Measurements from ENCODE around the gene FLT4. TPM values are rescaled to one million over a fixed set of nuclear protein-coding genes. Genes with fewer than 3 reads are reported as not detected.

FLT4 gene
- polyA plus RNA-seq, 1 donor from 2014 or later, result 0.04 TPM

DNA sequence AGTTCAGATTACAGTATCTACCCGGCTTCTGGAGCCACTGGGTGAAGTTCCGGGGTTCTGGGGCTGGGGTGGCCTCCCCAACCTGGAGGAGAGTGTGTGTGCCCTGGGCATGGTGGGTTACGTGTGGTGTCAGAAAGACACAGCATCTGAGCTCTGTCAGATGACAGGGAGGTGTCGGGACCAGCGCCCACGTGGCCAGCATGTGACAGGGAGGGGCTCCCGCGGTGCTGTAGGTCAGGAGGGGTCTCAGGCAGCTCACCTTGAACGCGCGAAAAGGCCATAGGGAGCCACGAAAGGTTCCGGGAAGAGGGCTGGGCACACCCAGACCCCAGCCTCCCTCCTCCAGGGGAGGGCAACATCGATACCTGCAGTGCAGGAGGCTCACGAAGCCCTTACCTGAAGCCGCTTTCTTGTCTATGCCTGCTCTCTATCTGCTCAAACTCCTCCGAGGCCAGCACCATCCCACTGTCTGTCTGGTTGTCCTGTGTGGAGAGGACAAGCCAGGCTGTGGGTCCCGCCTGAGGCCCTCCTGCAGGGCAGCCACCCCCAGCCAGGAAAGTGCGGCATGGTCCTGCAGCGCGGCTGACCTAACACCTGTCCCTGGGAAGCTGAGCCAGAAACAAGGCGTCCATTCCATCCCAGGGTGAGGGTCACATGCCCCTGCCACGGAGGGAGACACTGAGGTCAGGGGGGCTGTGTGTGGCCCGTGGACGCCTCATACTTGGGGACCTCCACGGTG is 40.7 kb downstream of the FLT4 start:
- H3F3A ChIP-seq (ENCODE audit: insufficient read depth, low read length, poor library complexity, severe bottlenecking), result no peaks in the 10 kb centered on the region
- no peak overlapping the region for H3K4me2 ChIP-seq (ENCODE audit: low read length)
- H3K4me3 ChIP-seq (ENCODE audit: low read length), result no peak overlapping the region
- TF ChIP-seq CTCF (IDR thresholded peaks at IDR 0.05; ENCODE audit: poor library complexity, severe bottlenecking) (no peak), SMC3 (conservative IDR thresholded peaks at IDR 0.05; ENCODE audit: poor library complexity) (no peak), REST (IDR thresholded peaks at IDR 0.05; ENCODE audit: borderline replicate concordance) (no peak), EP300 (conservative IDR thresholded peaks at IDR 0.05; ENCODE audit: poor library complexity, severe bottlenecking) (no peak), RAD21 (conservative IDR thresholded peaks at IDR 0.05) (no peak), TAF1 (IDR thresholded peaks at IDR 0.05; ENCODE audit: low read depth) (no peak), EZH2 (IDR thresholded peaks at IDR 0.05; ENCODE audit: borderline replicate concordance, insufficient read depth, low read length, poor library complexity, severe bottlenecking) (no peak), POLR2AphosphoS5 (IDR thresholded peaks at IDR 0.05) (no peak), MXI1 (conservative IDR thresholded peaks at IDR 0.05; ENCODE audit: poor library complexity, severe bottlenecking) (no peak)
- no peaks in the 10 kb centered on the region for H3K79me2 ChIP-seq (replicated peaks; ENCODE audit: insufficient read depth, low read length)
- no peak overlapping the region for H2AFZ ChIP-seq (ENCODE audit: low read depth, low read length)
- no peaks in the 10 kb centered on the region for H3K9me2 ChIP-seq (ENCODE audit: insufficient read depth, low read length)
- no peaks in the 10 kb centered on the region for H3K27me3 ChIP-seq (ENCODE audit: insufficient read depth, low read depth, low read length)
- no peaks in the 10 kb centered on the region for H3K9me3 ChIP-seq (ENCODE audit: low read length)
- no peak overlapping the region for H3K9ac ChIP-seq (ENCODE audit: low read length)
- no peaks in the 10 kb centered on the region for H4K20me1 ChIP-seq (ENCODE audit: insufficient read depth)
- H3K27ac ChIP-seq (ENCODE audit: low read length), result no peak overlapping the region
- H3K36me3 ChIP-seq (ENCODE audit: insufficient read depth, low read length), result no peaks in the 10 kb centered on the region

- Histone ChIP-seq H4K20me1 (ENCODE audit: insufficient read depth) (no peaks in the 10 kb centered on the region), H3K9me3 (ENCODE audit: low read length) (no peaks in the 10 kb centered on the region), H3F3A (ENCODE audit: insufficient read depth, low read length, poor library complexity, severe bottlenecking) (no peaks in the 10 kb centered on the region), H3K4me3 (ENCODE audit: low read length) (no peak overlapping the region), H3K27ac (ENCODE audit: low read length) (no peak overlapping the region), H3K4me2 (ENCODE audit: low read length) (no peak overlapping the region), H3K27me3 (ENCODE audit: insufficient read depth, low read depth, low read length) (no peaks in the 10 kb centered on the region), H2AFZ (ENCODE audit: low read depth, low read length) (no peak overlapping the region), H3K9me2 (ENCODE audit: insufficient read depth, low read length) (no peaks in the 10 kb centered on the region), H3K36me3 (ENCODE audit: insufficient read depth, low read length) (no peaks in the 10 kb centered on the region), H3K79me2 (replicated peaks; ENCODE audit: insufficient read depth, low read length) (no peaks in the 10 kb centered on the region), H3K9ac (ENCODE audit: low read length) (no peak overlapping the region)
- TF ChIP-seq SMC3 (conservative IDR thresholded peaks at IDR 0.05; ENCODE audit: poor library complexity), result no peak
- no peak for TF ChIP-seq MXI1 (conservative IDR thresholded peaks at IDR 0.05; ENCODE audit: poor library complexity, severe bottlenecking)
- no peak for TF ChIP-seq EP300 (conservative IDR thresholded peaks at IDR 0.05; ENCODE audit: poor library complexity, severe bottlenecking)
Measured at GRCh38 chr5:180607861-180608571, 41.4 kb downstream of the FLT4 start.
